IMR-90 (cell line): ENCODE data around the gene RNU2-1. TPM values are rescaled to one million over a fixed set of nuclear protein-coding genes. Genes with fewer than 3 reads are reported as not detected.
A peak's percentile ranks its signal among the peaks of the same experiment; 100 is the strongest.

Experiments
- ATAC-seq: fragments of 200-7000 bp; cut with Tn5 transposase; 2 replicates; pipeline ENCODE4 v1.9.1; 2020; ENCODE audit warnings: low read depth, mild to moderate bottlenecking, moderate library complexity
- BruUV-seq: library from RNA; stranded (reverse); fragments of 400-500 nt; replicated peaks from 2 replicates; lab custom pipeline; 2021; lab: Mats Ljungman, UMichigan
- CTCF ChIA-PET: fragments of 300-600 bp; formaldehyde crosslinking; extraction: SDS; loops from one replicate; lab custom pipeline; 2021; ENCODE audit warnings: antibody characterized with exemption; lab: Yijun Ruan, JAX
- POLR2A ChIA-PET: fragments of 300-600 bp; sonication (Branson Sonifier 250); formaldehyde crosslinking; loops from one replicate; lab custom pipeline; 2022; ENCODE audit warnings: antibody characterized with exemption; ENCODE audit not compliant: unreplicated experiment; lab: Charles Lee
- DNase-seq: peaks from one replicate; pipeline ENCODE4 v3.0.0; 2013
- H2AFZ ChIP-seq: replicated peaks from 2 replicates; pipeline ENCODE3; 2013; ENCODE audit warnings: low read length, mild to moderate bottlenecking; ENCODE audit not compliant: poor library complexity
- H2AK5ac ChIP-seq: 2 replicates; pipeline ENCODE4 v1.6.1; 2013; ENCODE audit warnings: low read depth, low read length, inconsistent platforms
- H2AK9ac ChIP-seq: replicated peaks from 2 replicates; pipeline ENCODE3; 2013; ENCODE audit warnings: mild to moderate bottlenecking, low read depth, low read length, moderate library complexity; ENCODE audit not compliant: poor library complexity
- H2BK120ac ChIP-seq: 2 replicates; pipeline ENCODE4 v1.6.1; 2013; ENCODE audit warnings: low read depth, low read length, inconsistent platforms
- H2BK15ac ChIP-seq: 3 replicates; pipeline ENCODE4 v1.6.1; 2013; ENCODE audit warnings: low read depth, low read length, inconsistent platforms
- H2BK20ac ChIP-seq: 2 replicates; pipeline ENCODE4 v1.6.1; 2013; ENCODE audit warnings: low read depth, mild to moderate bottlenecking, inconsistent platforms, low read length, moderate library complexity
- H2BK5ac ChIP-seq: 2 replicates; pipeline ENCODE4 v1.6.1; 2013; ENCODE audit warnings: mild to moderate bottlenecking, low read depth, low read length, inconsistent platforms; ENCODE audit not compliant: poor library complexity, severe bottlenecking
- H3K14ac ChIP-seq: replicated peaks from 2 replicates; pipeline ENCODE4 v1.6.1; 2013; ENCODE audit warnings: low read depth, low read length, inconsistent platforms
- H3K18ac ChIP-seq: 2 replicates; pipeline ENCODE4 v1.6.1; 2013; ENCODE audit warnings: low read depth, low read length, control low read depth
- H3K23ac ChIP-seq: 2 replicates; pipeline ENCODE4 v1.6.1; 2013; ENCODE audit warnings: low read depth, low read length, inconsistent platforms
- H3K27ac ChIP-seq: 2 replicates; pipeline ENCODE4 v1.5.1; 2013; ENCODE audit warnings: mild to moderate bottlenecking, control low read depth, low read length; ENCODE audit not compliant: insufficient read depth
- H3K27me3 ChIP-seq: 2 replicates; pipeline ENCODE4 v1.6.1; 2013; ENCODE audit warnings: low read length; ENCODE audit not compliant: control insufficient read depth, insufficient read depth
- H3K36me3 ChIP-seq: 2 replicates; pipeline ENCODE4 v1.6.1; 2013; ENCODE audit warnings: low read length, mixed read lengths; ENCODE audit not compliant: control insufficient read depth, insufficient read depth
- H3K4ac ChIP-seq: 2 replicates; pipeline ENCODE4 v1.6.1; 2013; ENCODE audit warnings: low read depth, low read length, inconsistent platforms
- H3K4me1 ChIP-seq: 2 replicates; pipeline ENCODE4 v1.6.1; 2013; ENCODE audit warnings: low read length, mixed read lengths; ENCODE audit not compliant: control insufficient read depth, insufficient read depth
- H3K4me2 ChIP-seq: 2 replicates; pipeline ENCODE4 v1.6.1; 2013; ENCODE audit warnings: low read depth, mild to moderate bottlenecking, control low read depth, low read length, moderate library complexity
- H3K4me3 ChIP-seq: 2 replicates; pipeline ENCODE4 v1.5.1; 2013; ENCODE audit warnings: low read depth, mild to moderate bottlenecking, control low read depth, low read length, moderate library complexity; ENCODE audit not compliant: insufficient read depth
- H3K56ac ChIP-seq: 2 replicates; pipeline ENCODE4 v1.6.1; 2013; ENCODE audit warnings: low read length, inconsistent platforms; ENCODE audit not compliant: insufficient read depth; ENCODE audit errors: extremely low read depth
- H3K79me1 ChIP-seq, 2 experiments: 2 replicates each; pipeline ENCODE4 v1.6.1; 2013; ENCODE audit warnings: low read length in 2 of 2, inconsistent platforms in 1 of 2, low read depth in 1 of 2
- H3K9ac ChIP-seq: 2 replicates; pipeline ENCODE4 v1.6.1; 2013; ENCODE audit warnings: low read depth, low read length, control low read depth
- H3K9me1 ChIP-seq: 2 replicates; pipeline ENCODE4 v1.6.1; 2013; ENCODE audit warnings: low read length, inconsistent platforms; ENCODE audit not compliant: insufficient read depth
- H3K9me3 ChIP-seq: 2 replicates; pipeline ENCODE4 v1.6.1; 2013; ENCODE audit warnings: low read length; ENCODE audit not compliant: control insufficient read depth, insufficient read depth
- H4K20me1 ChIP-seq: 2 replicates; pipeline ENCODE4 v1.6.1; 2013; ENCODE audit warnings: low read length, inconsistent platforms; ENCODE audit not compliant: insufficient read depth
- H4K5ac ChIP-seq: 2 replicates; pipeline ENCODE4 v1.6.1; 2013; ENCODE audit warnings: mild to moderate bottlenecking, low read depth, low read length, control low read depth
- H4K8ac ChIP-seq, 2 experiments: 2 replicates each; pipeline ENCODE4 v1.6.1; 2013; ENCODE audit warnings: low read depth in 2 of 2, low read length in 2 of 2, control low read depth in 1 of 2, inconsistent platforms in 1 of 2
- H4K91ac ChIP-seq: 2 replicates; pipeline ENCODE4 v1.6.1; 2013; ENCODE audit warnings: low read depth, low read length, inconsistent platforms; ENCODE audit not compliant: insufficient read depth
- BHLHE40 ChIP-seq: fragments of 150-350 bp; IDR thresholded peaks from 2 replicates; pipeline ENCODE4 v1.6.1; 2016; ENCODE audit warnings: mild to moderate bottlenecking, low read depth, low read length
- CEBPB ChIP-seq: IDR thresholded peaks from 2 replicates; pipeline ENCODE4 v1.6.1; 2012; ENCODE audit warnings: low read depth, low read length, improper control_type of control experiment
- NFE2L2 ChIP-seq: fragments of 150-350 bp; IDR thresholded peaks from 2 replicates; pipeline ENCODE4 v1.6.1; 2016; ENCODE audit warnings: low read depth, mild to moderate bottlenecking, low read length
- POLR2A ChIP-seq: IDR thresholded peaks from 2 replicates; pipeline ENCODE4 v1.6.1; 2012; ENCODE audit warnings: mild to moderate bottlenecking, low read depth, low read length
- RAD21 ChIP-seq: IDR thresholded peaks from 2 replicates; pipeline ENCODE4 v1.6.1; 2012; ENCODE audit warnings: low read length, improper control_type of control experiment
- RCOR1 ChIP-seq: IDR thresholded peaks from 2 replicates; pipeline ENCODE4 v1.6.1; 2012; ENCODE audit warnings: mild to moderate bottlenecking, low read length, improper control_type of control experiment; ENCODE audit not compliant: insufficient replicate concordance
- WGBS, 2 experiments: methylation state at CpG; one replicate each; pipeline versions ENCODE4 v1.1.5 to v1.1.7; 2013; ENCODE audit warnings: missing lambda C conversion rate in 2 of 2; ENCODE audit not compliant: insufficient read length in 1 of 2; ENCODE audit errors: extremely low coverage in 2 of 2; 5-methylcytosine and 5-hydroxymethylcytosine counted together
- dilution Hi-C: fragments of 300-500 bp; cut with HindIII; formaldehyde crosslinking; loops from one replicate; pipeline ENCODE4 v1.14.3; 2018; ENCODE audit warnings: low sequenced_read_pairs; ENCODE audit not compliant: unreplicated experiment
- in situ Hi-C: fragments of 300-500 bp; cut with MboI; formaldehyde crosslinking; loops from 3 replicates; pipeline ENCODE4 v1.14.3; 2019; ENCODE audit warnings: low sequenced_read_pairs, inconsistent platforms, mixed read lengths
- intact Hi-C: fragments of 100-400 bp; cut with micrococcal nuclease; formaldehyde crosslinking; loops from 2 replicates; pipeline ENCODE4 v1.10.0; 2022
- polyA plus RNA-seq, 3 experiments: library from polyadenylated mRNA; depleted of rRNA; stranded (reverse); fragments of >200 nt; gene quantifications; 2 replicates each; pipeline ENCODE4 v1.2.3, GENCODE V29; 2012; ENCODE audit warnings: low replicate concordance in 1 of 3
- total RNA-seq: library from RNA; depleted of rRNA; stranded (reverse); fragments of >200 nt; gene quantifications from 2 replicates; pipeline ENCODE4 v1.2.3, GENCODE V29; 2012
- TF ChIP-seq, protein P1 (sequence below): conservative IDR thresholded peaks from 2 replicates; pipeline ENCODE4 v1.5.1; 2012; ENCODE audit warnings: mild to moderate bottlenecking, low read depth, low read length, improper control_type of control experiment

The RNU2-1 gene
- total and polyA plus RNA-seq, 2 of the 4 experiments (the other 2 are of a cell fraction): not detected

DNA sequence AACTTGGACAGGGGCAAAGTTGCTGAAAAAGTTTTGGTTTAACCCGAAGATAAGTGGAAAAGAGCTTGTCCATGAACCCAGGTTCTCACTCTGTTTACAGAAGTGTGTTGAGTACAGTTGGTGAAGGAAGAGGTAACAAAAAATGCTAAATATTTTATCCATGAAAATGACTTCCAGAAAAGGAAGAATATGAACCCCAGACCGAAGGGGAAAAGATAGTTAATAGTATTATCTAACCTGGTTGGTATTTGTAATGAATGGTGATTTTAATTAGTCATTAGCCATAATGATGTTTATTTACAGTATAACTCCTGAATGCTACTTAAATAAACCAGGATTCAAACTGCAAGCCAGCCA is 22.7 kb downstream of the RNU2-1 start:
- Histone ChIP-seq H3K79me1 (peaks cover 18 to 40% of the 10 kb centered on the region in 2 experiments), H4K8ac (peak overlapping the region; percentile 53 to 96), H3K9me1 (peaks cover 18% of the 10 kb centered on the region), H4K20me1 (no peaks in the 10 kb centered on the region), H4K91ac (peak overlapping the region; percentile 83), H3K36me3 (peaks cover 24% of the 10 kb centered on the region), H2BK15ac (peak overlapping the region; percentile 54; the same call in 1 of the 3 replicates), H3K18ac (peak overlapping the region; percentile 42), H2BK20ac (peak overlapping the region; percentile 69; the same call in 1 of the 2 replicates), H2AK9ac (peak overlapping the region; percentile 51), H4K5ac (peak overlapping the region; percentile 98), H3K56ac (peak overlapping the region; percentile 81), H3K4me1 (peaks cover 16% of the 10 kb centered on the region), H3K4me2 (peak overlapping the region; percentile 70), H3K9me3 (no peaks in the 10 kb centered on the region), H3K9ac (peak overlapping the region; percentile 69), H2AFZ (peak overlapping the region; percentile 81), H3K4me3 (peak overlapping the region; percentile 74), H2BK5ac (peak overlapping the region; percentile 73), H3K4ac (peak overlapping the region; percentile 87), H3K27me3 (no peaks in the 10 kb centered on the region), H3K27ac (peak overlapping the region; percentile 84), H2AK5ac (peak overlapping the region; percentile 33), H2BK120ac (peak overlapping the region; percentile 70), H3K14ac (peak overlapping the region; percentile 83), H3K23ac (peak overlapping the region; percentile 95)
- in situ Hi-C loops (loop anchor here (25.0 kb wide), 1 partner anchor 101 kb away; no protein-coding TSS in a partner anchor), dilution Hi-C loops (no loop called here), intact Hi-C loops (loop anchor here (1.0 to 10.0 kb wide), 2 partner anchors 105 to 304 kb away; no protein-coding TSS in a partner anchor)
- CTCF ChIA-PET: no interaction called here
- POLR2A ChIA-PET: interaction anchor here (1.0 kb wide), 1 partner anchor 105 kb away, joined by 6 read pairs; no protein-coding TSS in a partner anchor
- WGBS, 2 experiments: 80% methylated on average over 1 of the region's 2 CpGs; no CpG with 5 or more reads in 1 of the 2 experiments
- BruUV-seq: TSS peak; percentile 74
- no peak for TF ChIP-seq CEBPB
- TF ChIP-seq, protein P1, sequence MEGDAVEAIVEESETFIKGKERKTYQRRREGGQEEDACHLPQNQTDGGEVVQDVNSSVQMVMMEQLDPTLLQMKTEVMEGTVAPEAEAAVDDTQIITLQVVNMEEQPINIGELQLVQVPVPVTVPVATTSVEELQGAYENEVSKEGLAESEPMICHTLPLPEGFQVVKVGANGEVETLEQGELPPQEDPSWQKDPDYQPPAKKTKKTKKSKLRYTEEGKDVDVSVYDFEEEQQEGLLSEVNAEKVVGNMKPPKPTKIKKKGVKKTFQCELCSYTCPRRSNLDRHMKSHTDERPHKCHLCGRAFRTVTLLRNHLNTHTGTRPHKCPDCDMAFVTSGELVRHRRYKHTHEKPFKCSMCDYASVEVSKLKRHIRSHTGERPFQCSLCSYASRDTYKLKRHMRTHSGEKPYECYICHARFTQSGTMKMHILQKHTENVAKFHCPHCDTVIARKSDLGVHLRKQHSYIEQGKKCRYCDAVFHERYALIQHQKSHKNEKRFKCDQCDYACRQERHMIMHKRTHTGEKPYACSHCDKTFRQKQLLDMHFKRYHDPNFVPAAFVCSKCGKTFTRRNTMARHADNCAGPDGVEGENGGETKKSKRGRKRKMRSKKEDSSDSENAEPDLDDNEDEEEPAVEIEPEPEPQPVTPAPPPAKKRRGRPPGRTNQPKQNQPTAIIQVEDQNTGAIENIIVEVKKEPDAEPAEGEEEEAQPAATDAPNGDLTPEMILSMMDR: no peak
- TF ChIP-seq RAD21: no peak
- TF ChIP-seq RCOR1: no peak
- no peak for TF ChIP-seq NFE2L2
- TF ChIP-seq POLR2A: no peak
- no peak for TF ChIP-seq BHLHE40
- DNase-seq (no peak), ATAC-seq (peak; percentile 3; the same call in 1 of the 2 replicates)
